HG03039 (cell line): Measurements from ENCODE around the gene CYFIP2.

Source experiments
- ATAC-seq: cut with Tn5 transposase; IDR thresholded peaks from one replicate; pipeline ENCODE4 v1.9.1; 2021; ENCODE audit warnings: mild to moderate bottlenecking, moderate library complexity; ENCODE audit not compliant: unreplicated experiment

Gene CYFIP2

GRCh38 chr5:157285310-157286035 is 19.6 kb downstream of the CYFIP2 start:
- no peak for ATAC-seq

- no peak for ATAC-seq
Measured at GRCh38 chr5:157286761-157287211, 20.9 kb downstream of the CYFIP2 start.

GRCh38 chr5:157288405-157289163 is 22.7 kb downstream of the CYFIP2 start:
- ATAC-seq = no peak

- ATAC-seq = no peak
Measured at GRCh38 chr5:157289164-157289819, 23.4 kb downstream of the CYFIP2 start.

GRCh38 chr5:157290156-157290980 is 24.4 kb downstream of the CYFIP2 start:
- no peak for ATAC-seq

GRCh38 chr5:157290981-157291711 is 25.2 kb downstream of the CYFIP2 start:
- peak; percentile 84 for ATAC-seq

GRCh38 chr5:157292599-157292998 is 26.7 kb downstream of the CYFIP2 start:
- ATAC-seq = no peak

GRCh38 chr5:157294407-157295091 is 28.6 kb downstream of the CYFIP2 start:
- no peak for ATAC-seq

GRCh38 chr5:157295247-157295646 is 29.3 kb downstream of the CYFIP2 start:
- no peak for ATAC-seq

GRCh38 chr5:157300564-157300963 is 34.6 kb downstream of the CYFIP2 start:
- ATAC-seq = no peak

- ATAC-seq = no peak
Measured at GRCh38 chr5:157301066-157301465, 35.1 kb downstream of the CYFIP2 start.

- ATAC-seq = no peak
Measured at GRCh38 chr5:157303023-157303422, 37.1 kb downstream of the CYFIP2 start.

GRCh38 chr5:157303667-157304327 is 37.9 kb downstream of the CYFIP2 start:
- no peak for ATAC-seq

- ATAC-seq = no peak
Measured at GRCh38 chr5:157306081-157306480, 40.2 kb downstream of the CYFIP2 start.

GRCh38 chr5:157306692-157307471 is 41.0 kb downstream of the CYFIP2 start:
- no peak for ATAC-seq

- peak; percentile 53 for ATAC-seq
Measured at GRCh38 chr5:157308836-157309465, 43.0 kb downstream of the CYFIP2 start.

- ATAC-seq = no peak
Measured at GRCh38 chr5:157309796-157310195, 43.9 kb downstream of the CYFIP2 start.

GRCh38 chr5:157311595-157311994 is 45.7 kb downstream of the CYFIP2 start:
- no peak for ATAC-seq
